RWPE1 (cell line): ENCODE data around the gene PARM1.

Source experiments
- CTCF ChIA-PET: fragments of 350-600 bp; sonication (Branson Sonifier 250); formaldehyde crosslinking; extraction: SDS; loops from one replicate; lab custom pipeline; 2021; lab: Yijun Ruan, JAX
- POLR2A ChIA-PET: fragments of 400-600 bp; formaldehyde crosslinking; extraction: SDS; loops from one replicate; lab custom pipeline; 2020; ENCODE audit warnings: antibody characterized with exemption; ENCODE audit not compliant: low non-redundant PET; lab: Yijun Ruan, JAX
- DNase-seq: peaks from one replicate; pipeline ENCODE4 v3.0.0; 2012; ENCODE audit warnings: low spot score
- H3K27ac ChIP-seq: fragments of 450-650 bp; 2 replicates; pipeline ENCODE4 v1.5.1; 2017
- TF ChIP-seq, protein P1 (sequence below): fragments of 450-650 bp; conservative IDR thresholded peaks from 2 replicates; pipeline ENCODE4 v1.5.1; 2017; ENCODE audit warnings: low read depth, mild to moderate bottlenecking

PARM1 gene

DNA sequence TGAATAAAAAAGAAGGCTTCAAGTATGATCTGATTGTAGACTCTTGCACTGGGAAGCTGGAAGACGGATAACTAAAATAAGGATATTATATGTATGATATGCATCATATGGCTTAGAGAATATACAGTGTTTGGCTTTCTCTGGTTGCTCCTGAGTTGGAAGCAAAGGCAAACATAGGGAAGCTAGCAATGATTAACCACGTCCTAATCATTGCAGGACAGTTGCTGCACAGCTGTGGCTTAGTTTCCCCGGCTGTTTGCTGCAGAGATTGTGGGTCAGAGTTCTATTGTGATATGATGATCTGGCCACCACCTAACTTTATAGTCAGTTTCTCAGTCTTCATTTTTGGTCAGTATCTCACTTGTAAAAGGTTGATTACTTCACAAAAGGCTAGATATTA is 36.3 kb upstream of the PARM1 start:
- TF ChIP-seq, protein P1, sequence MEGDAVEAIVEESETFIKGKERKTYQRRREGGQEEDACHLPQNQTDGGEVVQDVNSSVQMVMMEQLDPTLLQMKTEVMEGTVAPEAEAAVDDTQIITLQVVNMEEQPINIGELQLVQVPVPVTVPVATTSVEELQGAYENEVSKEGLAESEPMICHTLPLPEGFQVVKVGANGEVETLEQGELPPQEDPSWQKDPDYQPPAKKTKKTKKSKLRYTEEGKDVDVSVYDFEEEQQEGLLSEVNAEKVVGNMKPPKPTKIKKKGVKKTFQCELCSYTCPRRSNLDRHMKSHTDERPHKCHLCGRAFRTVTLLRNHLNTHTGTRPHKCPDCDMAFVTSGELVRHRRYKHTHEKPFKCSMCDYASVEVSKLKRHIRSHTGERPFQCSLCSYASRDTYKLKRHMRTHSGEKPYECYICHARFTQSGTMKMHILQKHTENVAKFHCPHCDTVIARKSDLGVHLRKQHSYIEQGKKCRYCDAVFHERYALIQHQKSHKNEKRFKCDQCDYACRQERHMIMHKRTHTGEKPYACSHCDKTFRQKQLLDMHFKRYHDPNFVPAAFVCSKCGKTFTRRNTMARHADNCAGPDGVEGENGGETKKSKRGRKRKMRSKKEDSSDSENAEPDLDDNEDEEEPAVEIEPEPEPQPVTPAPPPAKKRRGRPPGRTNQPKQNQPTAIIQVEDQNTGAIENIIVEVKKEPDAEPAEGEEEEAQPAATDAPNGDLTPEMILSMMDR = no peak
- DNase-seq = no peak
- H3K27ac ChIP-seq = no peak overlapping the region
- ChIA-PET CTCF (no interaction called here), POLR2A (no interaction called here)

DNA sequence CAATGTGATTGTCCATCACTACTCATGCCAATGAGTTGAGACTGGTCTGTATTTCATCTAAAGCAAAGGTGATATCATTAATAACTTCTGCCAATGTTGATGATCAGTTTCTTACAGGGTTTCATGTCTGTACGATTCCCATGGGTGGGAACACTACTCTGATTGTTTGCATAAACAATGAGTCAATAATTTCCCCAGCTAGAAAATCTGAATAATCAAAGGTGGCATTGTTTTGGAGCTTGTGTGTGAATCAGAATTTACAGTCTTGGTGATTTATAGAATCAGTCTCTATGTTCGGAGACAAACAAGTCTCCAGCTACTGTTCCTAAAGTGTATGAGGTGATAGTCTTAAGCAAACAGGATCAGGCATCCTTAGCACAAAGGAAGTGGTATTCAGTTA is 35.5 kb upstream of the PARM1 start:
- no peak overlapping the region for H3K27ac ChIP-seq
- no peak for DNase-seq
- CTCF ChIA-PET = no interaction called here
- TF ChIP-seq, protein P1 = no peak
- POLR2A ChIA-PET = no interaction called here

GRCh38 chr4:74900862-74901261 is 32.1 kb upstream of the PARM1 start:
- no peak for DNase-seq
- no peak overlapping the region for H3K27ac ChIP-seq
- CTCF ChIA-PET = no interaction called here
- TF ChIP-seq, protein P1 = no peak
- POLR2A ChIA-PET = no interaction called here

GRCh38 chr4:74904509-74905065 is 28.3 kb upstream of the PARM1 start:
- ChIA-PET POLR2A (no interaction called here), CTCF (no interaction called here)
- H3K27ac ChIP-seq = no peak overlapping the region
- no peak for DNase-seq
- TF ChIP-seq, protein P1 = no peak

GRCh38 chr4:74906771-74907170 is 26.1 kb upstream of the PARM1 start:
- CTCF ChIA-PET = no interaction called here
- no peak for DNase-seq
- TF ChIP-seq, protein P1 = no peak
- no peak overlapping the region for H3K27ac ChIP-seq
- POLR2A ChIA-PET = no interaction called here

GRCh38 chr4:74919783-74920182 is 13.1 kb upstream of the PARM1 start:
- ChIA-PET CTCF (no interaction called here), POLR2A (no interaction called here)
- no peak overlapping the region for H3K27ac ChIP-seq
- TF ChIP-seq, protein P1 = no peak
- DNase-seq = no peak
